PC-9 (cell line): ENCODE data around the gene JMJD8. TPM values are rescaled to one million over a fixed set of nuclear protein-coding genes. Genes with fewer than 3 reads are reported as not detected.

Experiments used
- BruUV-seq: library from RNA; stranded (reverse); fragments of 400-500 nt; replicated peaks from 2 replicates; lab custom pipeline; 2021; lab: Mats Ljungman, UMichigan
- CTCF ChIA-PET: fragments of 300-600 bp; sonication (Branson Sonifier 250); formaldehyde crosslinking; loops from one replicate; lab custom pipeline; 2022; ENCODE audit warnings: antibody characterized with exemption; lab: Charles Lee
- POLR2A ChIA-PET: fragments of 300-600 bp; sonication (Branson Sonifier 250); formaldehyde crosslinking; loops from one replicate; lab custom pipeline; 2022; ENCODE audit warnings: antibody characterized with exemption; ENCODE audit not compliant: unreplicated experiment; lab: Charles Lee
- DNase-seq, 2 experiments: peaks; one replicate each; pipeline versions ENCODE4 v3.0.0 to v3.0.0-alpha.2; 2015 to 2022; ENCODE audit warnings: mixed read lengths in 1 of 2
- H2AFZ ChIP-seq: fragments of 200-600 bp; sonication (generic); 2 replicates; pipeline ENCODE4 v1.8.1; 2017; ENCODE audit warnings: antibody characterized with exemption
- H3F3A ChIP-seq: fragments of 200-600 bp; sonication (generic); 2 replicates; pipeline ENCODE4 v1.8.1; 2017; ENCODE audit warnings: antibody characterized with exemption, mild to moderate bottlenecking, low read depth; ENCODE audit not compliant: insufficient read depth
- H3K27ac ChIP-seq: fragments of 200-600 bp; sonication (generic); 2 replicates; pipeline ENCODE4 v1.6.1; 2016; ENCODE audit warnings: mixed run types
- H3K27me3 ChIP-seq: fragments of 200-600 bp; sonication (generic); 2 replicates; pipeline ENCODE4 v1.6.1; 2016; ENCODE audit warnings: low read depth, mixed run types; ENCODE audit not compliant: insufficient read depth
- H3K36me3 ChIP-seq: fragments of 200-600 bp; sonication (generic); 2 replicates; pipeline ENCODE4 v1.6.1; 2016; ENCODE audit warnings: low read depth, mixed run types
- H3K4me1 ChIP-seq: fragments of 200-600 bp; sonication (generic); replicated peaks from 2 replicates; pipeline ENCODE4 v1.6.1; 2016; ENCODE audit warnings: mixed run types; ENCODE audit not compliant: insufficient read depth
- H3K4me2 ChIP-seq: fragments of 200-600 bp; sonication (generic); 2 replicates; pipeline ENCODE4 v1.6.1; 2017; ENCODE audit warnings: mixed run types
- H3K4me3 ChIP-seq: fragments of 200-600 bp; sonication (generic); 2 replicates; pipeline ENCODE4 v1.6.1; 2016; ENCODE audit warnings: mixed run types
- H3K79me2 ChIP-seq: fragments of 200-600 bp; sonication (generic); 2 replicates; pipeline ENCODE4 v1.6.1; 2017; ENCODE audit warnings: low read depth, mixed run types
- H3K9me2 ChIP-seq: fragments of 200-600 bp; sonication (generic); 2 replicates; pipeline ENCODE4 v1.8.1; 2017; ENCODE audit warnings: mild to moderate bottlenecking; ENCODE audit not compliant: insufficient read depth
- H3K9me3 ChIP-seq: fragments of 200-600 bp; sonication (generic); 2 replicates; pipeline ENCODE4 v1.8.1; 2016; ENCODE audit warnings: low read depth; ENCODE audit not compliant: insufficient read depth
- H4K20me1 ChIP-seq: fragments of 200-600 bp; sonication (generic); 2 replicates; pipeline ENCODE4 v1.8.1; 2017; ENCODE audit not compliant: insufficient read depth
- EZH2 ChIP-seq: fragments of 200-600 bp; sonication (generic); IDR thresholded peaks from 2 replicates; pipeline ENCODE4 v1.8.0; 2017; ENCODE audit warnings: antibody characterized with exemption, low read depth
- intact Hi-C: fragments of 100-400 bp; cut with micrococcal nuclease; formaldehyde crosslinking; loops from one replicate; pipeline ENCODE4 v1.10.0; 2022; ENCODE audit not compliant: unreplicated experiment
- total RNA-seq: library from RNA; stranded (reverse); gene quantifications from 2 replicates; pipeline ENCODE4 v1.2.3, GENCODE V29; 2021
- TF ChIP-seq, protein P1 (sequence below): fragments of 200-600 bp; sonication (generic); conservative IDR thresholded peaks from 2 replicates; pipeline ENCODE4 v1.6.1; 2017; ENCODE audit warnings: mixed run types, antibody characterized with exemption, mild to moderate bottlenecking, moderate library complexity

Gene JMJD8
- total RNA-seq, 1 experiment from 2014 or later = 57.4 TPM

DNA sequence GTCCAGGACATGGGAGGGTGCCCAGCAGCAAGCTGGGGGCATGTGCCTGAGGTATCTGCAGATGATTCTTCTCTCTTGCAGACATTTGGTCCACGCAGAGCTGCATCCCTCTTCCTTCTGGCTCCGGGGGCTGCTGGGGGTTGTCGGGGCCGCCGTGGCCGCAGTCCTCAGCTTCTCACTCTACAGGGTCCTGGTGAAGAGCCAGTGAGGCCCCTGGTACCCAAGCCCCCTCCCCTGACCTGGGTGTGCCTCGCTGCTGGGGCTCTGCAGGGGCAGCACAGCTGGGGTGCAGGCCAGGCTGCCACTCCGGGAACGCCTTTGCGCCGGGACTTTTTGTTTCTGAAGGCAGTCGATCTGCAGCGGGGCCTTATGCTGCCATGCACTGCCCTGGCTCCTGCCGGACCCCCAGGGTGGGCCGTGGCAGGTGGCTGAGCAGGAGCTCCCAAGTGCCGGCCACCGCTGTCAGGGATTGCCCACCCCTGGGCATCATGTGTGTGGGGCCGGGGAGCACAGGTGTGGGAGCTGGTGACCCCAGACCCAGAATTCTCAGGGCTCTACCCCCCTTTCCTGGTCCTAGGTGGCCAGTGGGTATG lies 10.6 kb downstream of the JMJD8 start:
- Histone ChIP-seq H3K9me3 (no peaks in the 10 kb centered on the region), H3F3A (peaks cover 10% of the 10 kb centered on the region; the same call in 1 of the 2 replicates), H4K20me1 (no peaks in the 10 kb centered on the region; the same call in 1 of the 2 replicates), H3K36me3 (no peaks in the 10 kb centered on the region), H3K4me2 (no peak overlapping the region), H3K4me3 (no peak overlapping the region), H3K4me1 (peaks cover 5% of the 10 kb centered on the region; the same call in 1 of the 2 replicates), H2AFZ (no peak overlapping the region), H3K27ac (no peak overlapping the region), H3K27me3 (no peaks in the 10 kb centered on the region), H3K9me2 (no peaks in the 10 kb centered on the region), H3K79me2 (peaks cover 16% of the 10 kb centered on the region)
- TF ChIP-seq, protein P1, sequence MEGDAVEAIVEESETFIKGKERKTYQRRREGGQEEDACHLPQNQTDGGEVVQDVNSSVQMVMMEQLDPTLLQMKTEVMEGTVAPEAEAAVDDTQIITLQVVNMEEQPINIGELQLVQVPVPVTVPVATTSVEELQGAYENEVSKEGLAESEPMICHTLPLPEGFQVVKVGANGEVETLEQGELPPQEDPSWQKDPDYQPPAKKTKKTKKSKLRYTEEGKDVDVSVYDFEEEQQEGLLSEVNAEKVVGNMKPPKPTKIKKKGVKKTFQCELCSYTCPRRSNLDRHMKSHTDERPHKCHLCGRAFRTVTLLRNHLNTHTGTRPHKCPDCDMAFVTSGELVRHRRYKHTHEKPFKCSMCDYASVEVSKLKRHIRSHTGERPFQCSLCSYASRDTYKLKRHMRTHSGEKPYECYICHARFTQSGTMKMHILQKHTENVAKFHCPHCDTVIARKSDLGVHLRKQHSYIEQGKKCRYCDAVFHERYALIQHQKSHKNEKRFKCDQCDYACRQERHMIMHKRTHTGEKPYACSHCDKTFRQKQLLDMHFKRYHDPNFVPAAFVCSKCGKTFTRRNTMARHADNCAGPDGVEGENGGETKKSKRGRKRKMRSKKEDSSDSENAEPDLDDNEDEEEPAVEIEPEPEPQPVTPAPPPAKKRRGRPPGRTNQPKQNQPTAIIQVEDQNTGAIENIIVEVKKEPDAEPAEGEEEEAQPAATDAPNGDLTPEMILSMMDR = no peak
- TF ChIP-seq EZH2 = no peak
- no TSS peak for BruUV-seq
- ChIA-PET CTCF (no interaction called here), POLR2A (interaction anchor here (0.6 kb wide), 1 partner anchor 86 kb away, joined by 3 read pairs; no protein-coding TSS in a partner anchor)
- no peak for DNase-seq
- intact Hi-C loops = no loop called here

DNA sequence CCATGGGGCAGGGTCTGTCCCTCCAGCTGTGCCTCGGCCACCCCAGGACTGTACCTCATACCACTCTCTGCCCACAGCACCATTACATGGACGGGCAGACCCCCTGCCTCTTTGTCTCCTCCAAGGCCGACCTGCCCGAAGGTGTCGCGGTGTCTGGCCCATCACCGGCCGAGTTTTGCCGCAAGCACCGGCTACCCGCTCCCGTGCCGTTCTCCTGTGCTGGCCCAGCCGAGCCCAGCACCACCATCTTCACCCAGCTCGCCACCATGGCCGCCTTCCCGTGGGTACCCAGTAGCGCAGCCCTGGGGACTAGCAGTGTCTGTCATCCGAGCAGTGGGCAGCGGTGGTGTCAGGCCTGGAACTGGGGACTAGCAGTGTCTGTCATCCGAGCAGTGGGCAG lies 11.3 kb downstream of the JMJD8 start:
- no peaks in the 10 kb centered on the region; the same call in 1 of the 2 replicates for H4K20me1 ChIP-seq
- no TSS peak for BruUV-seq
- no peaks in the 10 kb centered on the region for H3K9me2 ChIP-seq
- no peaks in the 10 kb centered on the region for H3K36me3 ChIP-seq
- no peak overlapping the region for H3K27ac ChIP-seq
- H3K79me2 ChIP-seq = peaks cover 21% of the 10 kb centered on the region
- H3F3A ChIP-seq = peaks cover 6% of the 10 kb centered on the region; the same call in 1 of the 2 replicates
- CTCF ChIA-PET = no interaction called here
- no peak overlapping the region for H2AFZ ChIP-seq
- H3K9me3 ChIP-seq = no peaks in the 10 kb centered on the region
- TF ChIP-seq, protein P1 = no peak
- TF ChIP-seq EZH2 = no peak
- H3K4me3 ChIP-seq = no peak overlapping the region
- no peak overlapping the region for H3K4me2 ChIP-seq
- POLR2A ChIA-PET = no interaction called here
- DNase-seq = no peak
- intact Hi-C loops = no loop called here
- H3K27me3 ChIP-seq = no peaks in the 10 kb centered on the region
- peaks cover 5% of the 10 kb centered on the region; the same call in 1 of the 2 replicates for H3K4me1 ChIP-seq

DNA sequence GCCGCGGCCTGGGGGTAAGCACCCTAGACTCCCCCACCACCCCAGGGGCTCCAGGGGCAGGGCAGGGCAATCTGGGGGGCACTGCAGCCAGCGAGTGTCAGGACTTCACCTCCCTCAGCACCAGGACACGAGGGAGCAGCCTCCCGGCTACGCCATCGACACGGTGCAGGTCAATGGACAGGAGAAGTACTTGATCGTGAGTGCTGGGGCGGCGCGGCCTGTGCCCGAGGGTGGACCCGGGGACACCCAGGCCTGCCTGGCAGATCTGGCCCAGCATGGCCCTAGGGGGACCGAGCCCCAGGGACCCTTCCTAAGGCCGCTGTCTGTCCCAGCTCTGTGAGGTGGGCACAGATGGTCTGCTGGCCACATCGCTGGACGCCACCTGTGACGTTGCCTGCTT lies 11.8 kb downstream of the JMJD8 start:
- Histone ChIP-seq H3K36me3 (no peaks in the 10 kb centered on the region), H3K4me2 (no peak overlapping the region), H3K79me2 (peaks cover 21% of the 10 kb centered on the region), H4K20me1 (no peaks in the 10 kb centered on the region; the same call in 1 of the 2 replicates), H3F3A (peaks cover 9% of the 10 kb centered on the region; the same call in 1 of the 2 replicates), H3K27ac (no peak overlapping the region), H3K9me2 (no peaks in the 10 kb centered on the region), H3K27me3 (no peaks in the 10 kb centered on the region), H3K9me3 (no peaks in the 10 kb centered on the region), H3K4me1 (peaks cover 9% of the 10 kb centered on the region; the same call in 1 of the 2 replicates), H3K4me3 (no peak overlapping the region), H2AFZ (no peak overlapping the region)
- ChIA-PET POLR2A (interaction anchor here (0.5 kb wide), 1 partner anchor 633 kb away, joined by 4 read pairs; no protein-coding TSS in a partner anchor), CTCF (no interaction called here)
- no TSS peak for BruUV-seq
- TF ChIP-seq, protein P1 = no peak
- no peak for TF ChIP-seq EZH2
- DNase-seq = no peak
- intact Hi-C loops = no loop called here
